Smooth muscle cell of the pulmonary artery (primary cell): Measurements from ENCODE around the gene KLHDC8A. TPM values are rescaled to one million over a fixed set of nuclear protein-coding genes. Genes with fewer than 3 reads are reported as not detected.

ENCODE experiments used
- total RNA-seq: library from RNA; depleted of rRNA; stranded (reverse); fragments of >200 nt; gene quantifications from 2 replicates; pipeline ENCODE4 v1.2.3, GENCODE V29; 2014

The KLHDC8A gene, protein sequence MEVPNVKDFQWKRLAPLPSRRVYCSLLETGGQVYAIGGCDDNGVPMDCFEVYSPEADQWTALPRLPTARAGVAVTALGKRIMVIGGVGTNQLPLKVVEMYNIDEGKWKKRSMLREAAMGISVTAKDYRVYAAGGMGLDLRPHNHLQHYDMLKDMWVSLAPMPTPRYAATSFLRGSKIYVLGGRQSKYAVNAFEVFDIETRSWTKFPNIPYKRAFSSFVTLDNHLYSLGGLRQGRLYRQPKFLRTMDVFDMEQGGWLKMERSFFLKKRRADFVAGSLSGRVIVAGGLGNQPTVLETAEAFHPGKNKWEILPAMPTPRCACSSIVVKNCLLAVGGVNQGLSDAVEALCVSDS
- not detected in 2 replicates for total RNA-seq

DNA sequence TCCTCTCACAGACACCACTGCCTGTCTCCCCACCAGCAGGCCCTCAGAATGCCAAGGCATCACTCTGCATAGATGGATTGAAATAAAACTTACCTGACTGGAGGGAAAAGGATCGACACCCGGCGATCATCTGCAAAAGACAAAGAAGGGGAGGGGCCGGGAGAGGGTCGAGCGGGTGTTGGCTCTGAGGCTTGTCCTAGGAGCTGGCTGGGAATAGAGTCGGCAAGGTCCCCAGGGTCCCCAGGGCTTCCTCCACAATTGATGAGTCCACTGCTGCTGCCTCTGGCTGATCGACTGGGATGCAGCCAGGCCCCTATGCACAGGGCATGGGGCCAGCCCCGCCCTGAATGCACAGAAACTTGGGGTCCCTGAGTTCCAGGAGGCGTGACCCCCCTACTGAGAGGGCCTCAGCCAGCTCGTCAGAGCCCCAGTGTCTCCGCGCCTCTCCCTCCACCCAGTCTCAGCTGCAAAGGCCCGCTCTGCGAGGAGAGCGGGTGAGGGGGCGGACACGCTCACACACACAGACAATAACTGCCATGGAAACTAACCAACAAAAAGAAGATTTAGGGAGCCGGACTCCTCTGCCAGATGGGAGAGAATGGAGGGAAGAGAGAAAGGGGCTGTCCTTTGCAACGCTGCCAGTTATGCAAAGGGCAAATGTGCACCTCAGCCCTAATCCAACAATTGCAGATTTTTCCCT is at the start of gene KLHDC8A:
Gene KLHDC8A, minus strand, starts transcription at position 483 of the 700 bp plus-strand sequence. CDS start 13,318 bp downstream, outside the sequence.

DNA sequence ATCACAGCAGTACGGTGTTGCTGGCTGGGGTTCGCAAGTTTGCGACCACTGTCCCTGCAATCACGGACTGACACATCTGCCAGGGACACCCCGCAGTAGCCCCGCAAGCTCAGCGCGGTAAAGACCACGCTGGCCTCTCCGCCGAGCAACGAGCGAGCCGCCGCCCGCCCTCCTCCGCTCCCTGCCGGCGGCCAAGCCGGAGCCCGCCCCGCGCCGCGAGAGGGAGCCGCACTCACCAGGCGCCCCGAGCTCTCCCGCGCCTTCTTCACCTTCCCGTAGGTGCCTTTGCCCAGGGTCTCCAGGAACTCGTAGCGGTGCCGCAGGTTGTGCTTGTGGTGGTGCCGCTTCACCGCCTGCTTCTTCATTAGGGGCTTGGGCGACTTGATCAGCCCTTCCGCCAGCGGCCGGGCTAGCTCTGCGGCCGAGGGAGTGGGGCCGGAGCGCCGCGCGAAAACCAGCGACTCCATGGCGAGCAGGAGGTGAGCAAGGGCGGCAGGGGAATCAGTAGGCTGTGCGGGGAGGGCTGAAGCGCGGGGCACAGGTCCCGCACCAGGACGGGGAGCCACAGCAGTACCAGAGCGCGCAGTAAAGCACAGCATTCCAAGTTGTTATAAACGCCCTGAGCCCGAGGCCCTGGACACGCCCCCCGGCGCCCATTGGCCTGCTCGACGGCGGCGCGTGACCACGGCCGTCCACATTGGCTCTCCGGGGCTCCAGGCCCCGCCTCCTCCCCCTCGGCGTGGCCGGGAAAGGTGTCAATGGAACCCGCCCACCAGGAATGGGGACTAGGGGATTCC is 35.4 kb downstream of the KLHDC8A start, which contains the start of gene NUAK2:
Gene NUAK2, minus strand, starts transcription at position 584 of the 797 bp plus-strand sequence. Its CDS starts 117 bp downstream, at position 467.

Other genes with a start within 250 kb of the KLHDC8A start
- gene RBBP5, start 234.9 kb downstream of the KLHDC8A start, total RNA-seq = 15.7 and 19.1 TPM in 2 replicates
- gene DSTYK, start 145.2 kb downstream of the KLHDC8A start, total RNA-seq = 19.0 and 21.9 TPM in 2 replicates
- gene TMCC2, start 129.0 kb downstream of the KLHDC8A start, total RNA-seq = 2.7 and 3.3 TPM in 2 replicates
- gene NUAK2, start 35.2 kb downstream of the KLHDC8A start, total RNA-seq = 4.4 and 7.9 TPM in 2 replicates
- gene LEMD1, start 65.1 kb upstream of the KLHDC8A start, total RNA-seq = not detected in 2 replicates
- under 0.01 and 0.07 TPM in 2 replicates for gene BLACAT1, start 99.1 kb upstream of the KLHDC8A start, total RNA-seq
- 6.4 and 11.1 TPM in 2 replicates for gene CDK18, start 147.7 kb upstream of the KLHDC8A start, total RNA-seq